ENCODE data around the gene FOXD4L6.
"Not testable (repeated sequence)": the region's sequence is repeated elsewhere in the genome, so short reads cannot be mapped to it uniquely, and the experiment has no call there.

DNA sequence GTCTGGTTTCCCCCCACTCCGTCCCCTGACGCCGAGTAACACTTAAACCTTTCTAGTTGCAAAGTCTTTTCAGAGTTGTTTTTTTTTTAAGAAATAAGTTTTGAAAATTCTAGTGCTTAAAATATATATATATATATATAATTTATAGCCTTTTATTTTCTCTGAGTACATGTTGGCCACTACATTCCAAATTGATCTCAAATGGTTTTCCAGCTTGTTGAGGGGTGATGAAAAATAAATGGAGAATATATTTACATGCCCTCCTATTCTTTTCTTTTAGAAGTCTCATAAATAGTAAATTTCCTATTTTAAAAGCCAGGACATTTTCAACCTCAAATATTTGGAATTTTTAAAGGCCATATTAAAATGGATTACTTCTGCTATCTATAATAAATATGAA, 2.5 kb downstream of the FOXD4L6 start:
- TF ChIP-seq, protein P1, sequence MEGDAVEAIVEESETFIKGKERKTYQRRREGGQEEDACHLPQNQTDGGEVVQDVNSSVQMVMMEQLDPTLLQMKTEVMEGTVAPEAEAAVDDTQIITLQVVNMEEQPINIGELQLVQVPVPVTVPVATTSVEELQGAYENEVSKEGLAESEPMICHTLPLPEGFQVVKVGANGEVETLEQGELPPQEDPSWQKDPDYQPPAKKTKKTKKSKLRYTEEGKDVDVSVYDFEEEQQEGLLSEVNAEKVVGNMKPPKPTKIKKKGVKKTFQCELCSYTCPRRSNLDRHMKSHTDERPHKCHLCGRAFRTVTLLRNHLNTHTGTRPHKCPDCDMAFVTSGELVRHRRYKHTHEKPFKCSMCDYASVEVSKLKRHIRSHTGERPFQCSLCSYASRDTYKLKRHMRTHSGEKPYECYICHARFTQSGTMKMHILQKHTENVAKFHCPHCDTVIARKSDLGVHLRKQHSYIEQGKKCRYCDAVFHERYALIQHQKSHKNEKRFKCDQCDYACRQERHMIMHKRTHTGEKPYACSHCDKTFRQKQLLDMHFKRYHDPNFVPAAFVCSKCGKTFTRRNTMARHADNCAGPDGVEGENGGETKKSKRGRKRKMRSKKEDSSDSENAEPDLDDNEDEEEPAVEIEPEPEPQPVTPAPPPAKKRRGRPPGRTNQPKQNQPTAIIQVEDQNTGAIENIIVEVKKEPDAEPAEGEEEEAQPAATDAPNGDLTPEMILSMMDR (conservative IDR thresholded peaks at IDR 0.05; ENCODE audit: low read depth, low read length): not testable (repeated sequence)
- not testable (repeated sequence) for TF ChIP-seq EZH2 (IDR thresholded peaks at IDR 0.05; ENCODE audit: low read length, unreplicated experiment)
